Endometrial microvascular endothelial cells (primary cell): ENCODE measurements around the gene DNAJB11. TPM values are rescaled to one million over a fixed set of nuclear protein-coding genes. Genes with fewer than 3 reads are reported as not detected.
"Not testable (repeated sequence)": the region's sequence is repeated elsewhere in the genome, so short reads cannot be mapped to it uniquely, and the experiment has no call there.

Experiments used
- in situ Hi-C: cut with HindIII; loops from 2 replicates; pipeline ENCODE4 v1.10.0; 2017; ENCODE audit warnings: low sequenced_read_pairs, low pct_unique_long_range_greater_than_20kb; ENCODE audit errors: inconsistent ontology term
- total RNA-seq: library from RNA; depleted of rRNA; stranded (reverse); fragments of >200 nt; gene quantifications from one replicate; pipeline ENCODE4 v1.2.3, GENCODE V29; 2015; ENCODE audit errors: inconsistent ontology term

Gene DNAJB11
- total RNA-seq, 1 donor from 2014 or later: 78.0 TPM

GRCh38 chr3:186628756-186629155 is 58.2 kb downstream of the DNAJB11 start:
- in situ Hi-C loops: no loop called here

GRCh38 chr3:186630950-186631641 is 60.6 kb downstream of the DNAJB11 start:
- in situ Hi-C loops: no loop called here

GRCh38 chr3:186633481-186633880 is 63.0 kb downstream of the DNAJB11 start:
- in situ Hi-C loops: no loop called here

- in situ Hi-C loops: not testable (repeated sequence)
Measured at GRCh38 chr3:186634207-186634606, 63.7 kb downstream of the DNAJB11 start.

Other genes with a start within 250 kb of the DNAJB11 start
- gene DGKG, start 208.5 kb upstream of the DNAJB11 start, total RNA-seq: 1.7 TPM
- 0.28 TPM for gene CRYGS, start 26.3 kb upstream of the DNAJB11 start, total RNA-seq
- gene TBCCD1, start 3.4 kb upstream of the DNAJB11 start, total RNA-seq: 21.6 TPM
- gene AHSG, start 42.3 kb downstream of the DNAJB11 start, total RNA-seq: not detected
- gene FETUB, start 69.7 kb downstream of the DNAJB11 start, total RNA-seq: not detected
- not detected for gene HRG, start 95.3 kb downstream of the DNAJB11 start, total RNA-seq
- not detected for gene KNG1, start 146.6 kb downstream of the DNAJB11 start, total RNA-seq
- 238 TPM for gene EIF4A2, start 212.9 kb downstream of the DNAJB11 start, total RNA-seq
- gene RFC4, start 235.8 kb downstream of the DNAJB11 start, total RNA-seq: 57.0 TPM